ENCODE data around the gene ST3GAL5.
"Not testable (repeated sequence)": the region's sequence is repeated elsewhere in the genome, so short reads cannot be mapped to it uniquely, and the experiment has no call there.

The ST3GAL5 gene
- total RNA-seq = 26.2 to 28.1 reads per million in 2 donors

GRCh38 chr2:85888684-85889626 is at the start of gene ST3GAL5:
TSS of gene ST3GAL5 (minus strand) at chr2:85888990. CDS start at chr2:85888905, 85 bp downstream.
- peak; percentile 79 to 93 (median 90) for DNase-seq

- DNase-seq = no peak
Measured at GRCh38 chr2:85938456-85938855, 49.7 kb upstream of the ST3GAL5 start.

GRCh38 chr2:85937069-85937439 is 48.3 kb upstream of the ST3GAL5 start:
- DNase-seq = no peak

- DNase-seq = no peak
Measured at GRCh38 chr2:85936421-85937068, 47.8 kb upstream of the ST3GAL5 start.

DNA sequence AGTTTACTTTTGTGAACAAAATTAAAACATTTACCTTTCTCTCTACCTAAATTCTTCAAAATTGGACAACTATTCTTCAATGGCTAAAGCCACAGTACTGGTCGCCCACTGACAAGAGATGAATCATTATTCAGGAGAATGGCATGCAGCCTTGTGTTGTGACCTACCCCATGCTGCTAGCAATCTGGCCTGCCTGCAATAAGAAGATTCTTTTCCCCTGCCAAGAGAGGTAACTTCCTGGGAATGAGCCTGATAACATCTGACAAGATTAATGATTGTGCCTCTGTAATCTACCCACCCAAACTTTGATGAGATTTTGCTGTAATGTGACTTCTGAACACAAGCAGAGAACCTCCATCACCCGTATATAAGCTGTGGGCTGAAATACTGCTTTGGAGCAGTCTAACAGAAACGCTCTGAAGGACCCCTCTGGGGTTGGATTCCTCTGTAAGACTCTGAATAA is 47.0 kb upstream of the ST3GAL5 start:
- no peak for DNase-seq

DNA sequence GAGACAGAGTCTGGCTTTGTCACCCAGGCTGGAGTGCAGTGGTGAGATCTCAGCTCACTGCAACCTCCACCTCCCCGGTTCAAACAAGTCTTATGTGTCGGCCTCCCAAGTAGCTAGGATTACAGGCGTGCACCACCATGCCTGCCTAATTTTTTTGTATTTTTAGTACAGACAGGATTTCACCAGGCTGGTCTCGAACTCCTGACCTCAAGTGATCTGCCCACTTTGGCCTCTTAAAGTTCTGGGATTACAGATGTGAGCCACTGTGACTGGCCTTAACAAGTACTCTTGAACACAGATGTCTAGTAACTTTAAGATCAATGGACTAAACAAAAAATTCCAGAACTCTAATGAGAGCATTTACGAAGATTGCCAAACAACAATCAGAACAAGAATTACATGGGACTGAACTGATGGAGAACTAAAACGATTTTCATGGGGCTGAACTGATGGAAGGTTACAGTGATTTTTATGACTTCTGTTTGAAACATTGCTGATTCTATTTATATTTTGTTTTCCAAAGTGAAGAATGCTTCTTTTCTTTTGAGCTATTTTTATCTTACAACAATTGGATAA is 46.5 kb upstream of the ST3GAL5 start:
- DNase-seq = no peak

DNA sequence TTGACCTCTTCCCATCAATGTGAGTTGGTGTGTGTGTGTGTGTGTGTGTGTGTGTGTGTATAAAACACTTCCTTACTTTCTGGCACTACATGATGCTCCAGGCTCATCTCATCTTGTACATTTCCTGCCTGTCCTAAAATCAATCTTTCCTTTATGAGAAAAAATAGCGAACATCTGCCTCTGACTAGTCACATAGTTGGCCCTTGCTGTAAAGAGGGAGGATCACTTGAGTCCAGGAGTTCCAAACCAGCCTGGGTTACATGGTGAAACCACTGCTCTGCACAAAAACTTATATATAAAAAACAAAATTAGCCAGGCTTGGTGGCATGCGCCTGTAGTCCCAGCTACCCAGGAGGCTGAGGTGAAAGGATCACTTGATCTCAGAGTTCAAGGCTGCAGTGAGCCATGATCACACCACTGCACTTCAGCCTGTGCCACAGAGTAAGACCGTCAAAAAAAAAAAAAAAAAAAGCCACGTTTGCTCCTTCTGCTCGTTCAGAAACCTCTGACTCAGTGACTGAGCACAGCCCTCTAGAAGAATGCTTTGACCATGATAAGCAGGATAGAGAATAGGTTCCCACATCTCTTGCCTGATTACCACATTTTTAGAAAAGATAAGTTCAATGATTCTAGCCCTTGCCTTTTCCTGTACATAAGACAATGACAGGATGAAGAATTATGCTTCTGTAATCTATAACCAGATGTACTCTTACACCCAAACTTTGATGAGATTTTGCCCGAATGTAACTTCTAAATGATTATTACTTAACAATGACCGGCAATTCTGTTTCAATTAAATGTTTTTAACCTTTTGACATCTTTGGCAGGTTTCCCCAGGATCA is 45.2 kb upstream of the ST3GAL5 start:
- peak in 1 of 5 experiments; percentile 37 for DNase-seq

GRCh38 chr2:85931151-85931550 is 42.4 kb upstream of the ST3GAL5 start:
- DNase-seq = not testable (repeated sequence)

- DNase-seq = no peak
Measured at GRCh38 chr2:85930129-85931124, 41.6 kb upstream of the ST3GAL5 start.

- no peak for DNase-seq
Measured at GRCh38 chr2:85929096-85930050, 40.6 kb upstream of the ST3GAL5 start.

GRCh38 chr2:85926931-85927661 is 38.3 kb upstream of the ST3GAL5 start:
- no peak for DNase-seq

DNA sequence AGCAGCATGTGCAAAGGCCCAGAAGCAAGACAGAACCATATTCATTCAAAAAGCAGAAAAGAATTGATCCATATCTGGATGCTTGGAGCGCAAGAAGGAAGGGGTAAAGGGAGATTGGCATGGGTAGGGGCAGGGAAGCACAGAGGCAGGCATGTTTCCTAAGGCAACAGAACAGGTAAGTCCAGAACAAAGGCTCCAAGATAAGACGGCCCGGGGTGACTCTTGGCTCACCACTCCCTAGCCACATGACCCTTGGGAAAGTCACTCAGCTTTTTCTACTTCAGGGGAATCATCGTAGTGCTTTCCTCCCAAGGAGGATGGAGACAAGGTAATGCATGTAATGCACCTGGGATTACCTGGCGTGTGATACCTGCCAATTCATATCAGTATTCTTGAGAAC is 37.7 kb upstream of the ST3GAL5 start:
- DNase-seq = no peak

DNA sequence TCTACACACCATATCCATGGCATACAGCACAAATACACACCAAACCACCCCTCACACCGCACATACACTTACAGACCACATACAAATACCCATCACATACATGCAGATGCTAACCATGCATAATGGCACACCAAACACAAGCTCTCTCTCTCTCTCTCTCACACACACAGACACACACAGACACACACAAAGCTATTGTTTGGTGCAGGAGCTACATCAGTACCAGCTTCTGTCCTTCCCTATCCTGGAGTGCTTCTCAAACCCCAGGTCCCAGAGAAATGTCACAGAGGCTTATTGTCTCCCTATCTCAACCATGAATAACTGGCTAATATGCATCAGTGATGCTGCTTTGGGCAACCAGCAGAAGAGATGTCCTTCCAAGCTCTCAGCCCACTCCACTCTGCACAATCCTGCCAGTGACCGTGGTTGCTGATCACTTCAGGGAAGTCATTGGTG is 36.5 kb upstream of the ST3GAL5 start:
- DNase-seq = no peak

- DNase-seq = no peak
Measured at GRCh38 chr2:85924522-85924921, 35.7 kb upstream of the ST3GAL5 start.

- DNase-seq = no peak
Measured at GRCh38 chr2:85922199-85922598, 33.4 kb upstream of the ST3GAL5 start.

GRCh38 chr2:85921659-85922058 is 32.9 kb upstream of the ST3GAL5 start:
- peak in 1 of 5 experiments; percentile 79 for DNase-seq

GRCh38 chr2:85920810-85921545 is 32.2 kb upstream of the ST3GAL5 start:
- no peak for DNase-seq
